Thyroid gland (tissue), 4 donors: ENCODE results near the gene LCA5. TPM values are rescaled to one million over a fixed set of nuclear protein-coding genes. Genes with fewer than 3 reads are reported as not detected.

ENCODE experiments used
- DNase-seq, 2 donors: peaks; one replicate each; pipeline ENCODE4 v3.0.0-alpha.2; 2019
- H3K27ac ChIP-seq, 3 donors: fragments of 200-600 bp; sonication (generic); 1 replicate in 2 of 3; 2 replicates in 1 of 3; pipeline ENCODE4 v1.5.1; 2016 to 2019; ENCODE audit warnings: mild to moderate bottlenecking in 1 of 3, moderate library complexity in 1 of 3
- H3K27me3 ChIP-seq: fragments of 200-600 bp; sonication (generic); one replicate; pipeline ENCODE4 v1.5.1; 2019
- H3K36me3 ChIP-seq, 2 donors: fragments of 200-600 bp; sonication (generic); one replicate each; pipeline ENCODE4 v1.5.1; 2016 to 2019
- H3K4me1 ChIP-seq, 2 donors: fragments of 200-600 bp; sonication (generic); one replicate each; pipeline ENCODE4 v1.5.1; 2017 to 2019
- H3K4me3 ChIP-seq, 3 donors: fragments of 200-600 bp; sonication (generic); replicated peaks in 1 of 3; 1 replicate in 2 of 3; 2 replicates in 1 of 3; pipeline ENCODE4 v1.5.1; 2016; ENCODE audit warnings: mild to moderate bottlenecking in 1 of 3
- H3K9me3 ChIP-seq: fragments of 200-600 bp; sonication (generic); one replicate; pipeline ENCODE4 v1.5.1; 2017
- CTCF ChIP-seq, 6 experiments: fragments of 200-600 bp in 3 of 6; fragments of 450-650 bp in 3 of 6; sonication (generic) in 3 of 6; IDR thresholded peaks; one replicate each; pipeline ENCODE4 v1.5.1; 2016 to 2019; ENCODE audit warnings: antibody characterized with exemption in 6 of 6, mild to moderate bottlenecking in 2 of 6, inconsistent platforms in 1 of 6, moderate library complexity in 1 of 6
- POLR2A ChIP-seq, 2 donors: fragments of 450-650 bp; IDR thresholded peaks; one replicate each; pipeline ENCODE4 v1.6.1; 2017; ENCODE audit warnings: antibody characterized with exemption in 2 of 2, mild to moderate bottlenecking in 2 of 2, moderate library complexity in 1 of 2
- WGBS, 2 donors: methylation state at CpG; one replicate each; pipeline ENCODE4 v1.1.5; 2017; 5-methylcytosine and 5-hydroxymethylcytosine counted together
- intact Hi-C: fragments of 100-400 bp; cut with DNase I; formaldehyde crosslinking; loops from one replicate; pipeline ENCODE4 v1.15.1; 2023
- total RNA-seq, 4 donors: library from RNA; depleted of rRNA; stranded (reverse); fragments of >200 nt; gene quantifications; one replicate each; pipeline ENCODE4 v1.2.3, GENCODE V29; 2016

LCA5 gene
- total RNA-seq, 4 donors from 2014 or later, result 13.7 to 18.8 (median 16.3) TPM

GRCh38 chr6:79559706-79560105, 22.5 kb upstream of the LCA5 start:
- Histone ChIP-seq H3K27ac (no peak overlapping the region), H3K27me3 (no peaks in the 10 kb centered on the region), H3K36me3 (no peaks in the 10 kb centered on the region), H3K4me3 (no peak overlapping the region), H3K9me3 (no peaks in the 10 kb centered on the region), H3K4me1 (no peaks in the 10 kb centered on the region)
- TF ChIP-seq POLR2A (IDR thresholded peaks at IDR 0.05) (no peak), CTCF (IDR thresholded peaks at IDR 0.05) (no peak)
- 95 to 98% methylated on average over 2 of the region's 2 CpGs for WGBS, 2 donors
- DNase-seq, result no peak
- intact Hi-C loops, result no loop called here

- DNase-seq, result no peak
- Histone ChIP-seq H3K27ac (no peak overlapping the region), H3K9me3 (no peaks in the 10 kb centered on the region), H3K4me1 (no peaks in the 10 kb centered on the region), H3K4me3 (no peak overlapping the region), H3K27me3 (no peaks in the 10 kb centered on the region), H3K36me3 (no peaks in the 10 kb centered on the region)
- 80 to 91% methylated on average over 2 of the region's 2 CpGs for WGBS, 2 donors
- TF ChIP-seq CTCF (IDR thresholded peaks at IDR 0.05), result no peak
- no peak for TF ChIP-seq POLR2A (IDR thresholded peaks at IDR 0.05)
- intact Hi-C loops, result no loop called here
Measured at GRCh38 chr6:79557673-79558467, 20.6 kb upstream of the LCA5 start.

GRCh38 chr6:79554305-79554704, 17.1 kb upstream of the LCA5 start:
- no peaks in the 10 kb centered on the region for H3K27me3 ChIP-seq
- no peak overlapping the region for H3K27ac ChIP-seq
- peaks cover 5 to 11% of the 10 kb centered on the region in 2 donors for H3K4me1 ChIP-seq
- peaks cover 0 to 2% of the 10 kb centered on the region in 2 donors for H3K36me3 ChIP-seq
- no peaks in the 10 kb centered on the region for H3K9me3 ChIP-seq
- TF ChIP-seq POLR2A (IDR thresholded peaks at IDR 0.05), result no peak
- TF ChIP-seq CTCF (IDR thresholded peaks at IDR 0.05), result no peak
- no peak for DNase-seq
- intact Hi-C loops, result no loop called here
- no peak overlapping the region for H3K4me3 ChIP-seq

- TF ChIP-seq POLR2A (IDR thresholded peaks at IDR 0.05) (no peak), CTCF (IDR thresholded peaks at IDR 0.05) (no peak)
- Histone ChIP-seq H3K4me3 (no peak overlapping the region), H3K36me3 (peaks cover 0 to 2% of the 10 kb centered on the region in 2 donors), H3K27ac (no peak overlapping the region), H3K27me3 (no peaks in the 10 kb centered on the region), H3K4me1 (peaks cover 5 to 11% of the 10 kb centered on the region in 2 donors), H3K9me3 (no peaks in the 10 kb centered on the region)
- no peak for DNase-seq
- intact Hi-C loops, result no loop called here
- WGBS, 2 donors, result 81 to 90% methylated on average over 2 of the region's 2 CpGs
Measured at GRCh38 chr6:79551401-79551800, 14.2 kb upstream of the LCA5 start.

GRCh38 chr6:79548304-79548703, 11.1 kb upstream of the LCA5 start:
- H3K4me3 ChIP-seq, result no peak overlapping the region
- intact Hi-C loops, result no loop called here
- TF ChIP-seq CTCF (IDR thresholded peaks at IDR 0.05) (no peak), POLR2A (IDR thresholded peaks at IDR 0.05) (no peak)

More at GRCh38 chr6:79548304-79548703, 11.1 kb upstream of the LCA5 start:
- H3K4me1 ChIP-seq, result peaks cover 16 to 27% of the 10 kb centered on the region in 2 donors
- no peaks in the 10 kb centered on the region for H3K9me3 ChIP-seq
- H3K36me3 ChIP-seq, result peaks cover 0 to 2% of the 10 kb centered on the region in 2 donors
- DNase-seq, result no peak
- H3K27me3 ChIP-seq, result no peaks in the 10 kb centered on the region
- 94 to 98% methylated on average over 5 of the region's 5 CpGs for WGBS, 2 donors
- no peak overlapping the region for H3K27ac ChIP-seq
